ENCODE measurements around the gene CD59. TPM values are rescaled to one million over a fixed set of nuclear protein-coding genes. Genes with fewer than 3 reads are reported as not detected.

CD59 gene
- total RNA-seq, 1 donor from 2014 or later: 637 TPM

- H3K4me1 ChIP-seq: peaks cover 6 to 12% of the 10 kb centered on the region in 2 donors
- DNase-seq (ENCODE audit: low spot score in 2 of 2): no peak
- H3K27me3 ChIP-seq: no peaks in the 10 kb centered on the region
- H3K9me3 ChIP-seq: no peaks in the 10 kb centered on the region
- intact Hi-C loops (cut with DNase I): loop anchor here (5.0 kb wide), 1 partner anchor 892 kb away; the partner anchor contains the start of gene PRRG4
- H3K27ac ChIP-seq: no peak overlapping the region
- no peak overlapping the region for H3K4me3 ChIP-seq
- peaks cover 42 to 70% of the 10 kb centered on the region in 2 donors for H3K36me3 ChIP-seq
- no peak for TF ChIP-seq CTCF (IDR thresholded peaks at IDR 0.05)
Observed at GRCh38 chr11:33719587-33719986, 16.6 kb downstream of the CD59 start.

DNA sequence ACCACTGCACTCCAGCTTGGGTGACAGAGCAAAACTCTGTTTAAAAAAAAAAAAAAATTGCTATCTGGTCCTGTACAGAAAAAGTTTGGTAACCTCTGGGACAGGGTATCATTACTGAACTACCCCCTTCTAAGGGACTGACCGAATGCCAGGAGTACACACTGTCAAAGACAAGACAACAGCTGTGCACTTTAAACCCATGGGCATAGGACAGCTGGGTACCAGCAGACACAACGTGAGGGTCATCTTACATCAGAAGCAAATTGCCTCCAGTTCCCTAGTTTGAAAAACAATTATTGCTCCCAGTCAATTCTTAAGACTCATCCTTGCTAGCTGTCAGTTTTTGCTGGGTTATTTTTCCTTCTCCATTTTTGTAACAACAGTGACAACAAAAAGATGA lies 17.8 kb downstream of the CD59 start:
- Histone ChIP-seq H3K27me3 (no peaks in the 10 kb centered on the region), H3K4me1 (peaks cover 0 to 4% of the 10 kb centered on the region in 2 donors), H3K36me3 (peaks cover 48 to 79% of the 10 kb centered on the region in 2 donors), H3K27ac (no peak overlapping the region), H3K9me3 (no peaks in the 10 kb centered on the region), H3K4me3 (no peak overlapping the region)
- DNase-seq (ENCODE audit: low spot score in 2 of 2): no peak
- TF ChIP-seq CTCF (IDR thresholded peaks at IDR 0.05): no peak
- intact Hi-C loops (cut with DNase I): loop anchor here (5.0 kb wide), 1 partner anchor 891 kb away; the partner anchor contains the start of gene PRRG4

DNA sequence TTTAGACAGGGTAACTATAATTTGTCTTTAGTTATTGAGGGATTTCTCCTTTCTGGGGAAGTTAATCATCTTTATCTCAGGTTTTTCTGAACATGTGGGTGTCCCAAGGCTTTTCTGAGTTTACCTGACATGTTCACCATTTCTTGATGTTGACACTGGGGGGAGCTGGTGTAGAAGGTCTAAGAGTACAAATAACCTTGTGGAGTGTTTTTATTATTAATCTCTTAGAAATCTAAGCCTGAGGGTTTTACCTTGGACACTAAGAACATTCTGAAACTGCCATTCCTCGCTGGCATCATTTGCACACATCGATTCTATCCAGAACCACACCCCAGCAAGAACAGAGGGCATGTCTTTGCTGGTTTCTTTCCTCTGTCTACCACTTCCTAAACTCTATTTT lies 20.0 kb downstream of the CD59 start:
- intact Hi-C loops (cut with DNase I): loop anchor here (5.0 kb wide), 1 partner anchor 889 kb away; the partner anchor contains the start of gene PRRG4
- no peaks in the 10 kb centered on the region for H3K9me3 ChIP-seq
- H3K4me1 ChIP-seq: peaks cover 0 to 2% of the 10 kb centered on the region in 2 donors
- TF ChIP-seq CTCF (IDR thresholded peaks at IDR 0.05): peak in 2 of 3 experiments; percentile 9 to 33
- no peak for DNase-seq (ENCODE audit: low spot score in 2 of 2)
- H3K4me3 ChIP-seq: no peak overlapping the region
- H3K36me3 ChIP-seq: peaks cover 63 to 88% of the 10 kb centered on the region in 2 donors
- no peak overlapping the region for H3K27ac ChIP-seq
- no peaks in the 10 kb centered on the region for H3K27me3 ChIP-seq

- H3K36me3 ChIP-seq: peaks cover 62 to 79% of the 10 kb centered on the region in 2 donors
- no peaks in the 10 kb centered on the region for H3K9me3 ChIP-seq
- no peaks in the 10 kb centered on the region for H3K27me3 ChIP-seq
- H3K4me3 ChIP-seq: no peak overlapping the region
- TF ChIP-seq CTCF (IDR thresholded peaks at IDR 0.05): no peak
- H3K27ac ChIP-seq: no peak overlapping the region
- intact Hi-C loops (cut with DNase I): no loop called here
- DNase-seq (ENCODE audit: low spot score in 2 of 2): no peak
- no peaks in the 10 kb centered on the region for H3K4me1 ChIP-seq
Observed at GRCh38 chr11:33713856-33714398, 22.3 kb downstream of the CD59 start.

GRCh38 chr11:33713151-33713855 lies 22.9 kb downstream of the CD59 start:
- TF ChIP-seq CTCF (IDR thresholded peaks at IDR 0.05): no peak
- Histone ChIP-seq H3K4me1 (no peaks in the 10 kb centered on the region), H3K36me3 (peaks cover 65 to 80% of the 10 kb centered on the region in 2 donors), H3K27ac (no peak overlapping the region), H3K9me3 (no peaks in the 10 kb centered on the region), H3K27me3 (no peaks in the 10 kb centered on the region), H3K4me3 (no peak overlapping the region)
- DNase-seq (ENCODE audit: low spot score in 2 of 2): no peak
- intact Hi-C loops (cut with DNase I): no loop called here

All from ascending aorta (tissue), 2 donors.